ENCODE data around the gene MDFI.

- TF ChIP-seq CTCF (IDR thresholded peaks at IDR 0.05; ENCODE audit: low read depth, low read length, missing input control) (no peak), TAF1 (conservative IDR thresholded peaks at IDR 0.05) (no peak), REST (IDR thresholded peaks at IDR 0.05) (no peak), YY1 (IDR thresholded peaks at IDR 0.05) (no peak)
These were observed 43.1 kb upstream of the MDFI start for GRCh38 chr6:41595166-41595565.

Data from liver (tissue), 3 donors.